ENCODE results near the gene CRYGS.

DNA sequence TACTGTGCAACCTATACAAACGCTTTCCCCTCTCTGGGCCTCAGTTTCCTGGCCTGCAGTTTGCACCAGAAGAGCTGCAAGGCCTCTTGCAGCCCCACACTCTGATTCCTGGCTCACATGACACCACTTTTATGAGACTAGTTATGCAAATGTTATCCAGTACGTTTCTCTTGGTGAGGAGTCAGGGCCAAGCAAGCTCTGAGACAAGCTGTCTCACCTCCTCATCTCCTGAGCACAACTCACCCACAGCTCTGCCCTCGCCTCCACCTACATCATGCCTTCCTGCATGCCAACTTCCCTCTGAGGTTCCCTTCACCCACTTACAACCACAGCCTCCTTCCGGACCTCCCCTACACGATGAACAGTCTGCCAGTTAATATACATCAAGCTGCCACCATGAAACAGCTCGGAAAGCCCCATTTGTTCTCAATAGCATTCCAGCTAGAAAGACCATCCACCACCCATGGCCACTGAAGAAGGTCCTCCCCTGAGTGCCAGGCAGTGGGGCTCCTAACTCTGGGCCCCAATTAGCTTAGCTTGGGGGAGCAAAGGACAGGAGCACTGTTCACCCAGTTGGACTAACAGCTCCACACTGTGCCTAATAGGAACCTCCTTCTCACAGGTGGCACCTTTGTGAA lies 25.0 kb downstream of the CRYGS start:
- no peak for TF ChIP-seq POLR2A (IDR thresholded peaks at IDR 0.05)
- TF ChIP-seq, protein P1, sequence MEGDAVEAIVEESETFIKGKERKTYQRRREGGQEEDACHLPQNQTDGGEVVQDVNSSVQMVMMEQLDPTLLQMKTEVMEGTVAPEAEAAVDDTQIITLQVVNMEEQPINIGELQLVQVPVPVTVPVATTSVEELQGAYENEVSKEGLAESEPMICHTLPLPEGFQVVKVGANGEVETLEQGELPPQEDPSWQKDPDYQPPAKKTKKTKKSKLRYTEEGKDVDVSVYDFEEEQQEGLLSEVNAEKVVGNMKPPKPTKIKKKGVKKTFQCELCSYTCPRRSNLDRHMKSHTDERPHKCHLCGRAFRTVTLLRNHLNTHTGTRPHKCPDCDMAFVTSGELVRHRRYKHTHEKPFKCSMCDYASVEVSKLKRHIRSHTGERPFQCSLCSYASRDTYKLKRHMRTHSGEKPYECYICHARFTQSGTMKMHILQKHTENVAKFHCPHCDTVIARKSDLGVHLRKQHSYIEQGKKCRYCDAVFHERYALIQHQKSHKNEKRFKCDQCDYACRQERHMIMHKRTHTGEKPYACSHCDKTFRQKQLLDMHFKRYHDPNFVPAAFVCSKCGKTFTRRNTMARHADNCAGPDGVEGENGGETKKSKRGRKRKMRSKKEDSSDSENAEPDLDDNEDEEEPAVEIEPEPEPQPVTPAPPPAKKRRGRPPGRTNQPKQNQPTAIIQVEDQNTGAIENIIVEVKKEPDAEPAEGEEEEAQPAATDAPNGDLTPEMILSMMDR (IDR thresholded peaks at IDR 0.05) = no peak
